Pancreas (tissue), 10 donors: ENCODE data around the gene CCDC51. TPM values are rescaled to one million over a fixed set of nuclear protein-coding genes. Genes with fewer than 3 reads are reported as not detected.
"Not testable (repeated sequence)": the region's sequence is repeated elsewhere in the genome, so short reads cannot be mapped to it uniquely, and the experiment has no call there.

Source experiments
- ATAC-seq, 4 donors: fragments of 200-7000 bp; cut with Tn5 transposase; one replicate each; pipeline versions ENCODE4 v1.8.0 to v1.9.1; 2020; ENCODE audit warnings: mild to moderate bottlenecking in 4 of 4, moderate library complexity in 4 of 4
- DNase-seq, 6 donors: peaks; one replicate each; pipeline ENCODE4 v3.0.0-alpha.2; 2020
- FAIRE-seq: peaks from 2 replicates; lab custom pipeline; 2012; peaks lifted over from hg19 to GRCh38; lab: Jason Lieb, UNC
- H3K27ac ChIP-seq, 4 donors: fragments of 200-600 bp; sonication (generic); 1 replicate in 3 of 4; 2 replicates in 1 of 4; pipeline versions ENCODE4 v1.5.0 to v1.8.0; 2020
- H3K27me3 ChIP-seq, 4 donors: fragments of 200-600 bp; one replicate each; pipeline ENCODE4 v1.8.0; 2021
- H3K36me3 ChIP-seq, 3 donors: fragments of 200-600 bp; sonication (generic) in 1 of 3; one replicate each; pipeline versions ENCODE4 v1.5.0 to v1.8.0; 2020 to 2021
- H3K4me1 ChIP-seq, 3 donors: fragments of 200-600 bp; one replicate each; pipeline ENCODE4 v1.8.0; 2021
- H3K4me3 ChIP-seq, 4 donors: fragments of 200-600 bp; sonication (generic) in 2 of 4; one replicate each; pipeline versions ENCODE4 v1.5.0 to v1.8.0; 2020 to 2021
- H3K9me3 ChIP-seq, 4 donors: fragments of 200-600 bp; one replicate each; pipeline ENCODE4 v1.8.0; 2021
- CTCF ChIP-seq, 4 donors: fragments of 200-600 bp; sonication (generic) in 3 of 4; IDR thresholded peaks; one replicate each; pipeline versions ENCODE4 v1.5.0 to v1.8.0; 2021; ENCODE audit warnings: antibody characterized with exemption in 4 of 4
- WGBS, 2 donors: extraction: QIAGEN DNeasy Blood & Tissue Kit; methylation state at CpG; one replicate each; pipeline ENCODE4 v1.1.7; 2013; 5-methylcytosine and 5-hydroxymethylcytosine counted together
- intact Hi-C, 3 donors: fragments of 100-400 bp; cut with DNase I; formaldehyde crosslinking; loops; one replicate each; pipeline versions ENCODE4 v1.11.1 to v1.14.2; 2022
- polyA plus RNA-seq, 2 donors: library from polyadenylated mRNA; stranded (reverse); fragments of 200-250 nt; gene quantifications; one replicate each; pipeline ENCODE4 v1.2.3, GENCODE V29; 2013
- total RNA-seq, 6 donors: library from RNA; stranded (reverse); fragmentation: NEBNext Ultra II Directional in 4 of 6; extraction: Animal tissue kit (Norgen Biotek cat#: 25700) in 4 of 6; gene quantifications; one replicate each; pipeline versions ENCODE4 v1.2.1 to v1.2.4, GENCODE V29; 2021 to 2023
- donor health status: healthy with polysubstance abuse.
- donor health status: DM: no; HTN: no; CAD: no; lungs with moderate emphysema.
- donor health status: DM: no; HTN: no; CAD: no.
- donor health status: control.
- donor health status: control.
- donor health status: Bipolar disorder and iron deficiency.
- donor health status: DM: yes; HTN: yes; CAD: no.
- donor health status: DM: no; HTN: no; CAD: no.
- donor health status: DM: no; HTN: no; CAD: no.
- donor health status: DM: yes; HTN: yes; CAD: no.

Gene CCDC51
- 1 to 10 TPM; 1.6 to 4.3 (median 3.3) TPM for total RNA-seq
- polyA plus RNA-seq = 1 to 10 TPM; 2.5 to 5.8 TPM

GRCh38 chr3:48439820-48440589 lies at the start of gene CCDC51, which contains the start of gene TMA7:
Gene CCDC51 (minus strand): TSS chr3:48440119. CDS start chr3:48435128, 4,991 bp downstream.
Gene TMA7 (plus strand): TSS chr3:48440257. CDS start chr3:48440297, 40 bp downstream.
- Histone ChIP-seq H3K4me1 (peaks cover 8 to 13% (median 13%) of the 10 kb centered on the region in 3 donors), H3K27ac (peak within 1 kb of the TSS; percentile 65 to 81 (median 74)), H3K27me3 (no peaks in the 10 kb centered on the region), H3K36me3 (peaks cover 0 to 4% (median 0%) of the 10 kb centered on the region in 3 donors), H3K4me3 (peak within 1 kb of the TSS; percentile 53 to 75 (median 68)), H3K9me3 (no peaks in the 10 kb centered on the region)
- FAIRE-seq (peak; percentile 88), DNase-seq (peak; percentile 98 to 100 (median 98)), ATAC-seq (peak; percentile 94 to 99 (median 96))
- no peak for TF ChIP-seq CTCF (IDR thresholded peaks at IDR 0.05)
- 0 to 1% methylated on average over 54 of the region's 54 CpGs for WGBS, 2 donors
- intact Hi-C loops = loop anchor here (5.0 to 10.0 kb wide), 3 partner anchors 38 to 168 kb away; no protein-coding TSS in a partner anchor

GRCh38 chr3:48486952-48487351 lies 47.0 kb upstream of the CCDC51 start:
- TF ChIP-seq CTCF (IDR thresholded peaks at IDR 0.05) = no peak
- Histone ChIP-seq H3K4me1 (no peaks in the 10 kb centered on the region), H3K9me3 (no peaks in the 10 kb centered on the region), H3K27me3 (no peaks in the 10 kb centered on the region), H3K27ac (no peak overlapping the region), H3K4me3 (no peak overlapping the region), H3K36me3 (no peaks in the 10 kb centered on the region)
- no peak for DNase-seq
- no peak for ATAC-seq
- WGBS, 2 donors = 91 to 97% methylated on average over 5 of the region's 5 CpGs
- intact Hi-C loops = no loop called here
- no peak for FAIRE-seq

GRCh38 chr3:48482822-48483221 lies 42.9 kb upstream of the CCDC51 start:
- intact Hi-C loops, H3K9me3 ChIP-seq, H3K36me3 ChIP-seq, FAIRE-seq, H3K27me3 ChIP-seq, H3K4me3 ChIP-seq, H3K4me1 ChIP-seq, ATAC-seq, H3K27ac ChIP-seq: not testable (repeated sequence)
- 84 to 85% methylated on average over 6 of the region's 6 CpGs for WGBS, 2 donors
- peak in 2 of 6 donors; percentile 3 to 16 for DNase-seq

GRCh38 chr3:48480891-48481290 lies 41.0 kb upstream of the CCDC51 start:
- FAIRE-seq, H3K27me3 ChIP-seq, intact Hi-C loops, H3K4me3 ChIP-seq, H3K27ac ChIP-seq, ATAC-seq, H3K36me3 ChIP-seq, H3K4me1 ChIP-seq, H3K9me3 ChIP-seq: not testable (repeated sequence)
- 94 to 95% methylated on average over 11 of the region's 11 CpGs for WGBS, 2 donors
- peak in 1 of 6 donors; percentile 4 for DNase-seq

- no peaks in the 10 kb centered on the region for H3K9me3 ChIP-seq
- H3K4me3 ChIP-seq = no peak overlapping the region
- DNase-seq (peak in 1 of 6 donors; percentile 41), ATAC-seq (no peak), FAIRE-seq (no peak)
- 80 to 81% methylated on average over 19 of the region's 19 CpGs for WGBS, 2 donors
- H3K27ac ChIP-seq = no peak overlapping the region
- H3K36me3 ChIP-seq = no peaks in the 10 kb centered on the region
- TF ChIP-seq CTCF (IDR thresholded peaks at IDR 0.05) = no peak
- H3K27me3 ChIP-seq = no peaks in the 10 kb centered on the region
- intact Hi-C loops = loop anchor here in 1 of 3 donors (5.0 kb wide), 1 partner anchor 73 kb away; no protein-coding TSS in a partner anchor
- H3K4me1 ChIP-seq = no peaks in the 10 kb centered on the region
Observed at GRCh38 chr3:48478626-48479555, 39.0 kb upstream of the CCDC51 start.
